GM12892 (cell line): ENCODE data around the gene UTP25. TPM values are rescaled to one million over a fixed set of nuclear protein-coding genes. Genes with fewer than 3 reads are reported as not detected.

Experiments used
- DNase-seq: peaks from one replicate; pipeline ENCODE4 v3.0.0; 2011; ENCODE audit not compliant: insufficient read length
- FAIRE-seq: peaks from 2 replicates; lab custom pipeline; 2011; peaks lifted over from hg19 to GRCh38; lab: Jason Lieb, UNC
- POLR2A ChIP-seq: IDR thresholded peaks from 2 replicates; pipeline ENCODE4 v1.6.1; 2011; ENCODE audit warnings: low read depth, low read length, control low read depth
- POLR2AphosphoS5 ChIP-seq: IDR thresholded peaks from 2 replicates; pipeline ENCODE4 v1.6.1; 2011; ENCODE audit warnings: low read depth, low read length, control low read depth
- TAF1 ChIP-seq: IDR thresholded peaks from 2 replicates; pipeline ENCODE4 v1.6.1; 2011; ENCODE audit warnings: low read depth, mild to moderate bottlenecking, control low read depth, low read length, borderline replicate concordance
- polyA plus RNA-seq: library from polyadenylated mRNA; unstranded; fragments of >200 nt; gene quantifications from one replicate; pipeline ENCODE4 v1.2.1, GENCODE V29; 2012; ENCODE audit warnings: missing spikeins, inconsistent platforms; ENCODE audit not compliant: missing spikeins

Gene UTP25, protein sequence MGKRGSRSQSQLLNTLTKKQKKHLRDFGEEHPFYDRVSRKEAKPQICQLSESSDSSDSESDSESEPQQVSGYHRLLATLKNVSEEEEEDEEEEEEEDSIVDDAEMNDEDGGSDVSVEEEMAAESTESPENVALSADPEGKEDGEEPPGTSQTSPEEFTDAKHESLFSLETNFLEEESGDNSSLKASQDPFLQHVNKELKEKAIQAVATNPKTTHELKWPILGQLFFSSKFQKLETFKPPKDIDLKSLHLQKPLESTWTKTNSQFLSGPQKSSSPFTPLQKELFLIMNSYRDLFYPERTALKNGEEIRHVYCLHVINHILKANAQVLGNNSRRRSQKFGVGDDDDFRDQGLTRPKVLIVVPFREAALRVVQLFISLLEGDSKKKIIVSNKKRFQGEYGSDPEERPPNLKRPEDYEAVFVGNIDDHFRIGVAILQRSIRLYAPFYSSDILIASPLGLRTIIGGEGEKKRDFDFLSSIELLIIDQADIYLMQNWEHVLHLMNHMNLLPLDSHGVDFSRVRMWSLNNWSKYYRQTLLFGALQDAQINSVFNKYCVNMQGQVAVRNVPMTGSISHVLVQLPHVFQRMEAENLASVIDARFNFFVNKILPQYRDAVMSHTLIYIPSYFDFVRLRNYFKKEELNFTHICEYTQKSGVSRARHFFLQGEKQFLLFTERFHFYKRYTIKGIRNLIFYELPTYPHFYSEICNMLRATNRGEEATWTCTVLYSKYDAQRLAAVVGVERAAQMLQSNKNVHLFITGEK
- polyA plus RNA-seq, result 4.0 TPM

DNA sequence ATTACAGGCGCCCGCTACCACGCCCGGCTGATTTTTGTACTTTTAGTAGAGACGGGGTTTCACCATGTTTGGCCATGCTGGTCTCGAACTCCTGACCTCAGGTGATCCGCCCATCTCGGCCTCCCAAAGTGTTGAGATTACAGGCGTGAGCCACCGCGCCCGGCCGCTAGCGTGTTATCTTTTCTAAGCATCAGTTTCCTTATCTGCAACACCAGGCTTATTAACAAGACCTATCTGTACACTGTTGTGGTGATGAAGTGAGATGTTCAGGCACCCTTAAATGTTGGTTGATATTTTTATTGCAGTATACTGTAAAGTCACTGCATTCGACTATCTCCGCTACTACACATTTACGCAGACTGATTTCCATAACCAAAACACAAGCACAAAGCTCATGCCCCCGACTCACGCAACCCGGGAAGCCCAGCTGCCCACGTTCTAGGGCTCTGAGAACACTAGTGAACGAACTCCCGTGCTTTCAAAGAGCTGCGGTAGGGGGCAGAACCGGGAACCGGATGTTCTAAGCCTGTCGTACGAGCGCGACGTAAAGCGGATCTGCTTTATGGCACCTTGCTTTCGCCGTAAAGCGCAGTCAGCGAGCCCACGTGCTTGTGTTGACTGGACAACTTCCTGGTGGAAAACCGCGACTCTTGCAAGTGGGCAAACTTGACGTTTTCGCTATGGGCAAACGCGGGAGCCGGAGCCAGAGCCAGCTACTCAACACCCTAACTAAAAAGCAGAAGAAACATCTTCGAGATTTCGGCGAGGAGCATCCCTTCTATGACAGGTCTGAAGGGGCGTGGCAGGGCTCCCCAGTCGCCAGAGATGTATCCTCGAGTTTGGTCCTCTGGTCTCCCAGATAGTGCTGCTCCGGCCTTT, at the start of gene UTP25:
Gene UTP25 (plus strand): TSS at position 589 of the 879 bp plus-strand sequence. CDS start 92 bp downstream, at position 681.
- peak; percentile 99 for FAIRE-seq
- peak; percentile 58 for DNase-seq
- TF ChIP-seq TAF1 (peak; percentile 54; the same call in 1 of the 2 replicates), POLR2AphosphoS5 (peak; percentile 78), POLR2A (peak; percentile 85)

DNA sequence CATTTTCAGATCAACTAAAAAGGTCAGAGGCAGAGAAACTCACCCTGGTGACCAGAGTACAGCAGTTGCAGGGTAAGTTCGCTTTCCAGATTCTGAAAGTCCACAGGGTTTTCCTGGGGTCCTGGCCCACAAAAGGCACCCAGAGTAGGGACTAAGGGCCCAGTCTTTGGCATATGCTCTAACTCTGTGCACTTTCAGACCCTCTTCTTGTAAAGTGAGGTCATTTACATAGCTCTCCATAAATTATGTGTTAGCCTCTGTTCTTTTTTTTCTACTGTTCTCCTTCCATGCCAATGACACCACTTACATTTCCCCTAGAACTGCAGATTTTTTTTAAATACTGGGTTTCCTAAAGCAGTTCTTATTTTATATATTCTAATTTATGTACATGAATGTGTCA, 49.7 kb upstream of the UTP25 start:
- no peak for TF ChIP-seq TAF1
- TF ChIP-seq POLR2A, result no peak
- no peak for TF ChIP-seq POLR2AphosphoS5
- FAIRE-seq, result no peak
- no peak for DNase-seq

DNA sequence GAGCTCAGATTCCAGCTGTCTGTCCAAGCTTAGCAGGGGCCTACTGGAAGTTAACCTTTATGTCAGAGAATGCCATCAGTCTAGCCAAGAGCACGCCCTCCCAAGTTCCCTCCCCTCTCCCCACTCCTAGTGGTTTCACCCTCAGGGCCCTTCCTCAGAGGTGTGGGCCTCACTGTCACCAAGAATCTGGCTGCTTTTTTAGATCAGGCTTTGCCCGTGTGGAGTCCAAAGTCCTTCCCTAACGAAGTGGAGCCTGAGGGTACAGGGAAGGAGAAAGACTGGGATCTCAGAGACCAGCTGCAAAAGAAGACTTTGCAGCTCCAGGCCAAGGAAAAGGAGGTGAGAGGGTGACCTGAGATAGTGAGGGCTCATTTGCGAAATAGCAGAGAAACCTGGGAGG, 47.5 kb upstream of the UTP25 start:
- no peak for DNase-seq

DNA sequence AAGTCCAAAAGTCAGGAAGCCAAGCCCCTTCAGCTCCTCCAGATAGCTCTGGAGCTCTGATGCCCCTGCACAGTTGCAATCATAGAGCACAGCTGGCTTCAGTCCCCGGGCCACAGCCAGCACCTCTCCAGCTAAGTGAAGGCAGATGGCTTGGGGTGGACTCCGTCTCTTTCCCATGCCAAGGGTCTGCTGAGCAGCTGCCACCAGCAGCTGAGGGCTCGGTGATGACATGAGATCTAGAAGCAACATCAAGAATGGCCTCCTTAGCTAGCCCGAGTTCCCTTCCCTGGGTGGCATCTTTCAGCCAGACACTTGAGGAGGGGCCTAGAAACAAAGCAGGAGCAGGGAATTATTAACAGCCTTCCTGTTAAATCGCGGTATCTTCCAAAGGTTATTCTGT, 44.4 kb upstream of the UTP25 start:
- DNase-seq, result no peak
- no peak for FAIRE-seq
- TF ChIP-seq TAF1, result no peak
- no peak for TF ChIP-seq POLR2AphosphoS5
- no peak for TF ChIP-seq POLR2A

More for the DNA sequence above, 47.5 kb upstream of the UTP25 start:
- FAIRE-seq, result no peak
- TF ChIP-seq POLR2AphosphoS5 (no peak), POLR2A (no peak), TAF1 (no peak)

DNA sequence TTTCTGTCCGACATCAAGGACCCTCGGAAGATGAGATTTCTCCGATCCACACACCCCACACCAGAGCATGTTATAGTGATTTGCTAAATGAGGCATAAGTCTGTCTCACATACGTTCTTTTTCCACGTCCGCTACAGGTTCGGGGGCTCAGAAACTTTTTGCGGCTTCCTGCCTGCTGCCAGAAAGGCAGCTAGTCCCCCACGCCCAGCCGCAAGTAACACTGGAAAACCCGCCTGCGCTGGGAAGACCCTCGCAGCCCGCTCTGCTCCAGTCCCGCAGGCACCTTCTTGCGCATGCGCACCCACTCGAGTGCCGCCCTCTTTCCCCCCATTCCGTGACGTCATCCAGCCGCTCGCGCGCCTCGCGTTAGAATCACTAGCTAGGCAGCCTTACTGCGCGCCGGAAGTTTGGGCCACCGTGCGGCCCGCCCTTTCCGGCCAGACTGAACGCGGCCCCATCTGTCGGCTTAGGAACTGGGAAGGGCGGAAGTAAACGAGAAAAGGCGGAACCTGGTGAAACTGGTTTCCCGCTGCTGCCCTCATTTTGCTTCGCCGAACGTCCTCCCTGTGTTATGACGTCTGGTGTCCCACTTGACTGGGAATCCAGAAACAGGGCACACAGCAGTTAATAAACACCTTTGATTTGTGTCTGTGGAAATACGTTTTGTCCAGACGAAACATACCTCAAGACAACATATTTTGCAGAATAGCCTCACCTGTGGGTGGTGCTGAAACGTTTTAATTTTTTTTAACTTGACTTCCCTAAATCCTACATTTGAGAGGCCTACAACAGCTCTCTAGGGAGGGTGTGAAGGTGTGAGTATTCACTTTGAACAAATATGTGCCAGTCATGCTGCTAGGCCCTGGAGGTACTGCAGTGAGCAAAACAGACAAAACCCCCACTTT, 43.3 kb upstream of the UTP25 start, which contains the start of gene C1orf74:
Gene C1orf74 (minus strand): TSS at position 295 of the 905 bp plus-strand sequence. CDS start 925 bp downstream, outside the sequence.
- DNase-seq (peak; percentile 88), FAIRE-seq (peak; percentile 99)
- TF ChIP-seq POLR2A, result peak; percentile 88; the same call in 1 of the 2 replicates
- peak; percentile 93 for TF ChIP-seq POLR2AphosphoS5
- peak; percentile 43 for TF ChIP-seq TAF1

DNA sequence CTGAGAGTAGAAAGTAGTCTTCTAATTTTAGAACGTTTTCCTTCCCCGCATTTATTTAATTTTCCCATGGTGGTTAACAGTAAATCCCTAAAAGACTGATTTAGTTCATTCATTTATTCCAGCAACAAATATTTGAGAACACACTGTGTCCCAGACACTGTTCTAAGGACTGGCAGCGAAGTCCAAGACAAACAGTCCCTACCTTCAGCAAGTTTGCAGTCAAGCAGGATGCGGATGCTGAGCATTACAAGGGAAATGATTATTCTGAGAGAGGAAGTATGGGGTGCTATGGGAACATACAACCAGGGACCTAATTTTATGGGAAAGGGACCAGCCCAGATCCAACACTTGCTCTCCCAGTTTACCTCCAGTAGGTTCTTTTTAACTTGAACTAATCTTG, 42.2 kb upstream of the UTP25 start:
- no peak for DNase-seq
- peak; percentile 68 for FAIRE-seq
- TF ChIP-seq POLR2A (no peak), POLR2AphosphoS5 (no peak), TAF1 (no peak)

DNA sequence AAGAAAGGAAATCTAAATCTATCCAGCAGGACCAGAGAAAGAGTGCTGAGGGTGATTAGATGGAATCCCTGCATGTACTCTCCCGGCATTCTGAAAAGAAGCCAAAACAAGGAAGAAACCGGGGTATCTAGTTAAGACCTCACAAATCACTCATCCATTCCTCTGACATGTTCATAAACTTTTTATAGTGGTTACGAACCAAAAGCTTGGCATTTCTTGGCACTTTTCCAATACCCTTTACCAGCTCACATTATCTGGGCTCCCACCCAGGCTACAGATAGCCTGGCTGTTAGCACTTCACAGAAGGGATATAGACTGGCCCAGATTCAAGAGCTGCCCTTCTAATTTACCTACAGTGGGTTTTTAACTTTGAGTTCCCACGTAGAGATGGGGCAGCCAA, 41.6 kb upstream of the UTP25 start:
- DNase-seq (no peak), FAIRE-seq (no peak)
- TF ChIP-seq POLR2AphosphoS5 (no peak), POLR2A (no peak), TAF1 (no peak)

DNA sequence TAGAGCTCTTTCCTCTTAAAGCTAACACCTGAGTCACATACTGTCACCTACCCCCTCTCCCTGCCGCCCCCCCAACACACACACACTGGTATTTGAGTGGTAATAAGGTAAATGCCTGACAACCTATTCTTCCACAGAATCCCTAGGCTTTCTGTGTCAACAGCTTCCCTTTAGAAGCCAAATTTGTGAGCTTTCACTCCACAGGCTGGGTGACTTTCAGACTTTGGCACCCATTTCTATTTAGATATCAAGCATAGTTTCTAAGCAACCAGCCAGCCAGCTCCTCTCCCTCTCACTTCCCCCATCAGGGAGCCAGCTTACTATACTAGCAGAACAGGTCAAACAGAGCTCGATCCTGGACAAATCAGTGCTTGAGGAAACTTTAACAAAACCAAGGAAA, 40.2 kb upstream of the UTP25 start:
- DNase-seq, result no peak
- FAIRE-seq, result no peak
- no peak for TF ChIP-seq TAF1
- no peak for TF ChIP-seq POLR2AphosphoS5
- no peak for TF ChIP-seq POLR2A

DNA sequence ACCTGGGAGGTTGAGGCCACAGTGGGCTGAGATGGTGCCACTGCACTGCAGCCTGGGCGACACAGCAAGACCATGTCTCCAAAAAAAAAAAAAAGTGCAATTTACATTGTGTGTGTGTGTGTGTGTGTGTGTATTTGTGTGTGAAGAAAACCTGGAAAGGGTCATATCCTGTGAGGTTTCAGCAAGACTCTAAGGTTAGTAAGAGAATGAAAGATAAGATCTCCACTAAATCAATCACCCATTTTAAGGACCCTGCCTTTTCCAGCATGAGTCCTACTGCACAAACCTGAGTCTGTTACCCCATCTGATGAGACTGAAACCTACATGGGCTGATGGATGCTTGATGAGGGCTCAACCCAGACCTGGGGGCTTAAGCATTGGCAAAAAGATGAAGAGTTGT, 38.5 kb upstream of the UTP25 start:
- TF ChIP-seq POLR2A (no peak), TAF1 (no peak), POLR2AphosphoS5 (no peak)
- DNase-seq, result no peak
- FAIRE-seq, result no peak

DNA sequence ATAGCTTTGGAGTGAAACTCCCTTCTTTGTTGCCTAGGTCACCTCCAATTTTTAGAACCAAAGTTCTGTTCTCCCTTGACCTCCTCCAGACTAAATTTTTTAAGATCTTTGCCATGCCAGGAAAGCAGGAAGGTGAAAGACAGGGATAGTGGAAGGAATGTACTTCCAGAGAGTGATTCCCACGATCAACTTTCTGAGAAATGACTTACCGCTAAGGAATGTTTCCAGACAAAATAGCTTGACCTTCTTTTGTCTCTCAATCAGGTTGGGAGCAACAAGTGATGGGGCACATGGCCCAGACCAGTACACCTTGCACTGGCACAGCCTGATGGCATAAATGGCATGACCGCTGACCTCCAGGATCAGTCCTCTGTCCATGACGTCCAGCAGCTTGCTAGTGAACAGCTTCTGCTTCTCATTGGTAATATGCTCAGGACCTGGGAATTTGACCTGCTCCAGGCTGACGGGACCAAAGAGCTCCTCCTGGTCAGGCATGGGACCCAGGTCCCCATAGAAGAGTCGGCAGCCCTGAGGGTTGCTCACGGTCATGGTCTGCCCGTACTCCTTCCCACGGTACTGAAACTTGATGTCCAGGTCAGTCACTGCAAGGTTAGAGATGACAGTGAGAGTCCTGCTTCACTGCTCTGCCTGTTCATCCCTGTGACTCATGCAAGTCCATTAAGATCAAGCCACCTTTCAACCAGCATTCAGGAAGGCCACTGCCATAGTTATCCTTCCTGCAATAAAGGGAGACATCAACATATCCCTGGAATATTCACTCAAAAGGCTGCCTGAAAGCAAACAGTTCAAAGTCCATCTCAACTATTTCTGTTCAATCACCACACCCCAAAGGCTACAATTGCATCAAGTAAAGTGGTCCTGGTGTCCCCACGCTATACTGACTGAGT, 37.2 kb upstream of the UTP25 start:
- DNase-seq, result no peak
- TF ChIP-seq POLR2AphosphoS5, result no peak
- TF ChIP-seq POLR2A, result no peak
- TF ChIP-seq TAF1, result no peak
- no peak for FAIRE-seq
